Measurements from ENCODE around the gene C19orf53.
"Not testable (repeated sequence)": the region's sequence is repeated elsewhere in the genome, so short reads cannot be mapped to it uniquely, and the experiment has no call there.

C19orf53 gene

DNA sequence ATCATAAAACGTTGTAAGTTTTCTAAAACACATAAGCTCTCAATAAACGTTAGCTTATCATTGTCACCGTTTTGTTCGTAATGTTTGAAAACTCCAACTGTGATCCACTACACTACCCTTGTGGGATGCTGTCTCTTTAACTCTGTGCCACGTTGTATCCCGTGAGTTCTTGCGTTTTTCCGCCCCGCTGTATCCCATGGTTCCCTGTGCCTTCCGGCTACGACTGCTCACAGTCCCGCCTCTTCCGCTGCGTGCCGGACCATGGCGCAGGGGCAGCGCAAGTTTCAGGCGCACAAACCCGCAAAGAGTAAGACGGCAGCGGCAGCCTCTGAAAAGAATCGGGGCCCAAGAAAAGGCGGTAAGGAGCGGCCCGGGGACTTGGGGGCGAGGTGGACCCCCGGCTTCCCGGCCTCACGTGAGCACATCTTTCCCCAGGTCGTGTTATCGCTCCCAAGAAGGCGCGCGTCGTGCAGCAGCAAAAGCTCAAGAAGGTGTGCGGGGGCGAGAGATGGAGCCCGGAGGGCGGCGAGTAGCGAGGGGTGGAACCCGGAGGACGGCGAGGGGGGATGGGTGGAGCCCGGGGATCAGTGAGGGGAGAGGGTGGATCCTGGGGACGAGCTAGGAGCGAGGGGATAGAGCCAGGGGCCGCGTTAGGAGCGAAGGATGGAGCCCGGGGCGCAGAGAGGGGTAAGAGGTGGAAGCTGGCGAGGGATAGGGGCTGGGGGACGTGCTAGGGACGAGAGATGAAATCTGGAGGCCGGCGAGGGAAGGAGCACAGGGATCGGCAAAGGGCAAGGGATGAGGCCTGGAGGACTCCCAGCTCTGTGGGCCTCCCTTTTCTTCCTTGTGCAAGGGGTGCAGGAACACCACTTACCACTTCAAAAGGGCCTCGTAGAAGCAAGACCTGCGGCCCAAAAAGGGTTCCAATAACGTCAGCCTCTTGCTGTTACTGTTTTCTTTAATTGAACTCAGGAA, at the start of gene C19orf53:
C19orf53 (plus strand) TSS at position 240 of the 975 bp plus-strand sequence; CDS start at position 262, 22 bp downstream.
- peak; percentile 83 for DNase-seq

DNA sequence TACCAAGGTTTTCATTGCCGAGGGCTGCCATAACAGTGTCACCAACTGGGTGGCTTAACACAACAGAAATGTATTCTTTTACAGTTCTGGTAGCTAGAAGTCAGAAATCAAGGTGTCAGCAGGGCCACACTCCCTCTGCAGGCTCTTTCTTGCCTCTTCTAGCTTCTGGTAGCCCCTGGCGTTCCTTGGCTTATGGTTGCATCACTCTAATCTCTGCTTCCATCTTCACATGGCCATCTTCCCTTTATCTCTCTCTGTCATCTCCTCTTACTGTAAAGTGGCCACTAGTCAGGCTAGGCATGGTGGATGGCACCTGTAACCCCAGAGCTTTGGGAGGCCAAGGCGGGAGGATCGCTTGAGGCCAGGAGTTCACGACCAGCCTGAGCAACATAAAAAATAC, 47.9 kb upstream of the C19orf53 start:
- no peak for DNase-seq

DNA sequence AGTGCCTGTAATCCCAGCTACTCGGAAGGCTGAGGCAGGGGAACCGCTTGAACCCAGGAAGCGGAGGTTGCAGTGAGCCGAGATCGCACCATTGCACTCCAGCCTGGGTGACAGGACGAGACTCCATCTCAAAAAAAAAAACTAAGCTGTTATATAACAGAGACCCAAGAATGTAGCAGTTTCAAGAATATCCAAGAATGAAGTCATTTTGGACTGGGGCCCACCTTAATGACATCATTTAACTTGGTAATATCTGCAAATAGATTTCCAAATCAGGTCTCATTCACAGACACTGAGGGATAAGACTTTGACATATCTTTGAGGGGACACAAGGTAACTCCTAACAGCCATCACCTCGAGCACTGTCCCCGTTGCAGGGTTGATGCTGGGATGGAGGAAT, 46.5 kb upstream of the C19orf53 start:
- DNase-seq = no peak

DNA sequence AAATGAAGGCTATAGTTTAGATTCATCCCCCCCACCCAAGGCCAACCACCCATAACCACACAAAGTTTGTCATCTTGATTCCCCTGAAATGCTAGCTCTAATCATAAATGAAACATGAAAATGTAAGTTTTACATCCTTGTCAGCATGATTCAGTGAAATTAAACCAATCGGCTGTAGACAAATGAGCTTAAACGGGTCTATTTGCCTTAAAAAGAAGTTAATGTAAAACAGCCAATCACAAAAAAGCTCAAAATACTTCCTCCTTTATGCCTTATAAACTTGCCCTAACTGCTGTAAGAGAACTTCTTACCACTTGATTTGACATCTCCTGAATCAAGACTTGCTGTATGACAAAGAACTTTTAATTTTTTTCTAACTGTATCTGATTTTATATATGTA, 44.4 kb upstream of the C19orf53 start:
- DNase-seq = no peak

DNA sequence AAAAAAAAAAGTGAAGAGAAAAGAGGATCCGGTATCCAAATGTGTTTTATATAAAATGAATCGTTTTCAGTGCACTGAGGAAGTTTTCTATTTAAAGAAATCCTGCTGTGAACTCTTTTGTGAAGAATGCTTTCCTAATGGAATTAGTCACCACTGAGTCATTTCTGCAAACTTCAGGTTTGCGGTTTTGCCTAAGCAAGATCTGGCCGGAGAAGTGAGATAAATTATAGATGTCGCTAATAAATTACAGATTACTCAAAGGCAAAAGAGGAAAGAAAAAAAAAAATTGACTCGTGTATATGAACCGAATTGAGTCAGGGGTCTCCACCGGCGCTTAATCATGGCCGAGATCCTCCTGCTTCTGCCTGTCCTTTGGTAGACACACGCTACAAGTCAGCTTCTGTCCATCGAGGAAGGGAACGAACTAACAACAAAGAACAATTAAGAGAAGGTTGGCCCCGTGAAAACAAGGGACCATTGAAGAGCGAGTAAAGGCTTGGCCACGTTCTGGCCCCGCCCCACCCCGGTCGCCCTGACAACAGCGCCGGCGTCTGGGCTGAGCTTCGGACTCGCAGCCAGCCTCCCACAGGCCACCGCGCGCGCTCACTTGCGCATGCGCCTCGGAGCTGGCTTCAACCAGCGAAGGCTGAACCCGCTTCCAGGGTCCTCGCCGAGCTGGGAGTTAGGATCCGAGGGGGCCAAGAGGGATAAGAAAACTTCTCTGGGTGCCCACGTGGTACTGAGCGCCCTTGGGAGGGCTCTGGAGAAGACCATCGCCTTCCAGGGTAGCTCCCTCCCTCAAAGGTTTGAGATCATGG, 42.9 kb upstream of the C19orf53 start:
- DNase-seq = peak; percentile 76

DNA sequence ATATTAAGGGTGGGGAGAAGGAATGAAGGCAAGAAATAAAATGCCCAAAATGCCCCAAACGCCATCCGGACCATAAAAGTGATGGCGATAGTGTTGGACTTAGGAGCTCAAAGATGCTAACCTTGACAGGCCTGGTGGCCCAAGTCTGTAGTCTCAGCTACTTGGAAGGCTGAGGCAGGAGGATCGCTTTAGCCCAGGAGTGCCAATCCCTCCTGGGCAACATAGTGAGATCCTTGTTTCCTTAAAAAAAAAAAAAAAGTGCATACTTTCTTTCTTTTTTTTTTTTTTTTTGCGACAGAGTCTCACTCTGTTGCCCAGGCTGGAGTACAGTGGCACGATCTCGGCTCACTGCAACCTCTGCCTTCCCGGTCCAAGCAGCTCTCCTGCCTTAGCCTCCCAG, 41.9 kb upstream of the C19orf53 start:
- DNase-seq = no peak

DNA sequence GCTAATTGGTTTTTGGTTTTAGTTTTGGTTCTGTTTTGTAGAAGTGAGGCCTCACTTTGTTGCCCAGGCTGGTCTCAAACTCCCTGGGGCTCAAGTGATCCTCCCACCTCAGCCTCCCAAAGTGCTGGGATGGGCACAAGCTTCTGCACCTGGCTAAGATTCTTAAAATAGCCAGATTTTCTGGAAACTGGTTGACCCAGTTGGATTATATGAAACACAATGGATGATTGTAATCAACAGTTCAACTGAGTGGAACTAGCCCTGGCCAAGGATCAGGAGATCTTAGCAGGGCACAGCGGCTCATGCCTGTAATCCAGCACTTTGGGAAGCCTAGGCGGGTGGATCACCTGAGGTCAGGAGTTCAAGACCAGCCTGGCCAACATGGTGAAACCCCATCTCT, 39.5 kb upstream of the C19orf53 start:
- no peak for DNase-seq

DNA sequence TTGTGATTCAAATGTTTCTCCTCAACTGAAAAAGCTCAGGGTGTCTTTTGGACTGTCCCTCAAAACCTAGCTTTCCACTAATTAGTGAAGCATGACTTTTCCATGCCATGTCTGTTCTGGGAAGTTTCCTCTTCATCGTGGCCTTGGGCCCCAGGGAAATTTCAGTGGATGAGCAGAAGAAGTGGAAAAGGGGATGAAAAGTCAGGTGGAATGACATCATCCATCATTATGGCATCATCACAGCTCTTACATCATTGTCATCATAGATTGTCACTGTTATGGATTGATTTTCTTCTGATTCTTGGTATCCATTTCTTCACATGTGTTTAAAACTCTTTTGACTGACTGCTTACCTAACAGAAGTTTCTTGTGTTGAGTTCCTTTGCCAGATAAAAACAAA, 36.2 kb upstream of the C19orf53 start:
- DNase-seq = no peak

DNA sequence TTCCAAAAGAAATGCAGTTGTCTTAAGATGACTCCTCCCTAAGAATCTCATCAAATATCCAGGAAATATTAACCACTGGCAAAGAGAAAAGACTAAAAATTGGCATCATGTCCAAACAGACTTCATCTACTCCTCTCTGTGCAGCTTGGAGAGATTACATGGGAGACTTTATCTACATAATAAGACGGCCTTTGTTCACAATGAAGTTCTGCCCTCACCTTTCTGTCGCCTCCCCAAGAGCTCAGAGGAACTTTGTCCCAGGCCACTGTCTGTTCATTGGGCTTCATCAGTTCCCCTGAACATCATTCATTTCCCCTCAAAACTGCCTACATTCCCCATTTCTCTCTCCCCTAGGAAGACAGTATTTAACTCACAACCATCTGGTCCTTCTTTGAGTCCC, 32.4 kb upstream of the C19orf53 start:
- no peak for DNase-seq

DNA sequence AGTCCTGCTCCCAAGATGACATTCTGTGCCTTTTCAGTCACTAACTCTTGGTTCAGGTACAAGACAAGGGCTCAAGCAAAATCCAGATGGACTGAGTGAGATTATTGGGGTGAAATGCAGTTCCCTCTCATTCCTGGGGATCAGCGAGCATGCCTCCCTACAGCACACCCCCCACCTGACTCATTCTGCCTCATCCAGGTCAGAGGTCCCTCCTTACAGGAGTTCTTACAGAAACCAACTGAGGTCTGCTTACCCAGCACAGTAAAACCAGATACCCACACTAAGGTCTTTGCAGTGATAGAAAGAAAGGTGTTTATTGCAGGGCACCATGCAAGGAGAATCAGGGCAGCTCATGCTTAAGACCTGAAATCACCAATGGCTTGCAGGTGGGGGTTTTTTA, 31.5 kb upstream of the C19orf53 start:
- DNase-seq = no peak

DNA sequence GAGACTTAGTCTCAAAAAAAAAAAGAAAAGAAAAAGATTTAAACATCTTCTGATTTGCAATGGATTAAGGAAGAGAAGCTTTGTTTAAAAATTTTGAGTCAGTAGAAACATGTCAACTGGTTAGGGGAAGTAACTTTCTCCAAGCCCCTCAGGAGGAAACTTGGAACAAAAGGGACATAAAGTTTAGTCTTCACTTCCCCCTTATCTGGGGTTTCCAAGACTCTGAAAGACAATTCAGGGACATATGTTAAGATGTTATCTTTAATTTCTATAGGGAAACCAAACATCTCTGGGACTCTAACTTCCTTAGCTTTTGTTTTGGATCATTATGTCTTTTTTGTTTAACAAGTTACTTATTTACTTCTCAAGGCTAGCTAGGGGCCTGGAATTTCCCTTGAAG, 30.1 kb upstream of the C19orf53 start:
- DNase-seq = no peak

DNA sequence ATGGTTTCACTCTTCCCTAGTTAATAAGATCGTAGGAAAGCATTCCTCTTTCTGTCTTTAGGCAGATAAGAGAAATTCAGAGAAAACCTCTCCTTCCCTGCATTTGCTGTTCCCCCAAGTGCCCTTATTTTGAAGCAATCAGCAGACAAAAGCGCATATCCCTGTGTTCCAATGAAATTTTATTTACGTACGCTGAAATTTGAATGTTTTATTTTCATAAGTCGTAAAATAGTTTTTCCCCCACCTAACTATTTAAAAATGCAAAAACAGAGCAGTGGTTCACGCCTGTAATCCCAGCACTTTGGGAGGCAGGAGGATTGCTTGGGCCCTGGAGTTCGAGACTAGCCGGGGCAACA, 27.2 kb upstream of the C19orf53 start:
- DNase-seq = no peak

DNA sequence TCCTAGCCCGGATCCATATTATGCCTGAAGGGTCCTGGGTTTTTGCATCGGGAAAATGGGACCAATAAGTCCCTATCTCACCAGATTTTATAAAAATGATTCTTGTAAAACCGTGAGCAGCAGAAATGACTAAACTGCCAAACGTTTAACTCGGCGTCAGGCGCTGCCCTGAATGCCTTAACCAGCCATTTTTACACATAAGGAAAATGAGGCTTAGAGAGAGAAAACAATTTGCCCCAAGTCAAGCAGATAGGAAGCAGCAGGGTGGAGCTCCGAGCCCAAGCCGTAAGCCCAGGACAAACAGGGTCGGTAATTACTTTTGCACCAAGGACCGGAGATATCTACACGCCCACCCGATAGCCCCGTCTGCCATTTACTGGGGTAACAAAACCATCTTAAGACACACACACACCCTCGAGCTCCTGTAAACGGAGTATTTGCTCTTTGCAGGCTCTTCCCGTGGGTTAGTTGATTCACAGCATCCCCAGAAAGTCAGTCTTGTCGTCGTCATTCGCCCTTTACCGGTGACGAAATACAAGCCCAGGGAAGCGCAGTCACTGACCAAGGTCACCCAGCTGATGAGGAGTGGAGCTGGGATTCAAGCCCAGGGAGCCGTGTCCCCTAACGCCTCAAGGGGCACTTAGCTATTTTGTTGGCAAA, 26.0 kb upstream of the C19orf53 start:
- no peak for DNase-seq

DNA sequence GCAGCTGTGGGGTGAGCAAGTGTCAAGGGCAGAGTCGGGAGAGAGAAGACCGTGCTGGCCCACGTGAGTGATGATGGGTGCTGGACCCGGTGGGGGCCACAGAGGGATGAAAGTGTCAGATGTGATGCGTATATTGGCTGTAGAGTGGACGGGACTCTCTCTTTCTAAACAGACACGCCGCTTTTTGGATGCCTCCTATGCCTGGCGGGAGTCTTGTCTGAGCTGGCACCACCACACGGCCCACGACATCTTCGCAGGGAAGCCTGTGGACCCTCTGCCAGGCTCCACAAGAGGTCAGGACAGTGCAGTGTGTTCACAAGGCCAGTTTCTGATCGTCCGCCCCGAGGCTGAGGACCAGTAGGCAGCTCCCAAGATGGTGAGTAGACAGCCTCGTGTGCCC, 22.8 kb upstream of the C19orf53 start:
- no peak for DNase-seq

DNA sequence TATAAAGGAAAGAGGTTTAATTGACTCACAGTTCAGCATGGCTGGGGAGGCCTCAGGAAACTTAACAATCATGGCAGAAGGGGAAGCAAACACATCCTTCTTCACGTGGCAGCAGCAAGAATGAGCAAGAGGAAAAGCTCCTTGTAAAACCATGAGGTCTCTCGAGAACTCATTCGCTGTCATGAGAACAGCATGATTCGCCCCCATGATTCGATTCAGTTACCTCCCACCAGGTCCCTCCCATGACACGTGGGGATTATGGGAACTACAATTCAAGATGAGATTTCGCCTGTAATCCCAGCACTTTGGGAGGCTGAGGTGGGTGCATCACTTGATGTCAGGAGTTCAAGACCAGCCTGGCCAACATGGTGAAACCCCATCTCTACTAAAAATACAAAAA, 20.6 kb upstream of the C19orf53 start:
- not testable (repeated sequence) for DNase-seq

DNA sequence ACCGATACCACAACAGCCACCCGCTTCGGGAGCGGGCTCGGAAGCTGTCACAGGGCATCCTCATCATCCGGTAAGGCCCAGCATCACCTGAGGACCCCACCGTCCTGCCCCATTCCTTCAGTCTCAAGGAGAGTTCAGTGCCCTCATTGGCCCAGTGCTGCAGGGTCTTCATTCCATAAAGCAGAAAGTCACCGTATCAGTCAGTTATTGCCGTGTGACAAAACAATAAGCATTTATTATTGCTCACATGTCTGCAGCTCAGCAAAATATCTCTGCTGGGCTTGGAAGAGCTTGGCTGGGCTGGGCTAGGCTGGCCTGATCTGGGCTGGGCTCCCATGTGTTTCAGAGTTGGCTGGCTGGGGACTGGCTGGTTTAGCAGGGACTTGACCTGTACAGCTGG, 18.0 kb upstream of the C19orf53 start:
- DNase-seq = no peak

DNA sequence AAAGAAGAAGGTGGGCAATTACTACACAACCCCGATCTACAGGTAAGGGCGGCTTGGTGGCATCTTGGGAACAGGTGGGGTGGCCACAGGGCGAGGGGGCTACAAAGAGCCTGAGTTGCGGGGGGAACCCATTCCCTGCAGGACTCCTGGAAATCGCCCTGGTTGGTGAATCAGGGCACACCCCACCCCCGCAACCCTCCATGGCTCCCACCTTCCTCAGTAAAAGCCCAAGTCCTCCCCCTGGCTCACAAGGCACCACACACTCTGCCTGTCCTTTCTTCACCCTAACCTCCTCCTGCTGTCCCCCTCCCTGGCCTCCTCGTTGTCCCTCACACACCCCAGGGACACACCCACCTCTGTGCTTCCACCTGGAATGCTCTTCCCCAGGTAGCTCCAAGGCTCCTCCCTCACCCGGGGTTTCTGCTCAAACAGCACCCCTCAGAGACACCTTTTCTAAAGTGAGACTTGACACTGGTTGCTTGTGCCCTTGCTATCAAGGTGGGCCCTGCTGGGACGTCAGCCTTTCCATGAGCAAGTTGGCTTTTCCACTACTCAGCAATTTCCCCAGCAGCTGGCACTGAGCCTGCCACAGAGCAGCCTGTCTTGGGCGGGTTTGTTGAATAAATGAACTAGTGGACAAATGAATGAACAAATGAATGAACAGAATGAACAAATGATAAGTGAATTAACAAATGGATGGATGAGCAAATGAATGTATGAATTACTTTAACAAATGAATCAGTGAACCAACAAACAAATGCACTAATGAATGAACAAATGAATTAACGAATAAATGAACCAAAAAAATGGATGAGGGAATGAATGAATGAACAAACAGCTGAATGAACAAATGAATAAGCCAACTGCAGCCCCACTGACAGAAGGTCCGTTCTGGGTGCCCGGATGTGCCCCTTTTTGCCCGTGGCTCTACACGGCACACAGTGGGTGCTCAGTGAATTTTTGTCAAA, 16.2 kb upstream of the C19orf53 start:
- no peak for DNase-seq

DNA sequence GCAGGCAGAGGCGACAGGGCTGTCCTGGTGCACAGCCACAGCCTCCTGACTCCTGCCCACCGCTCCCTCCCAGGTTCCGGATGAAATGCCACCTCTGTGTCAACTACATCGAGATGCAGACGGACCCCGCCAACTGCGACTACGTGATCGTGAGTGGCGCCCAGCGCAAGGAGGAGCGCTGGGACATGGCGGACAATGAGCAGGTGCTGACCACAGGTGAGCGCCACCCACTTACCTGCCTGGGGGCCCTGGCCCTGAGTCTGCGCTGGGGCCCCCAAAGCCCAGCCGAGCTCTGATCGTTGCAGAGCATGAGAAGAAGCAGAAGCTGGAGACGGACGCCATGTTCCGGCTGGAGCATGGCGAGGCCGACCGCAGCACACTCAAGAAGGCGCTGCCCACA, 15.5 kb upstream of the C19orf53 start:
- DNase-seq = no peak

DNA sequence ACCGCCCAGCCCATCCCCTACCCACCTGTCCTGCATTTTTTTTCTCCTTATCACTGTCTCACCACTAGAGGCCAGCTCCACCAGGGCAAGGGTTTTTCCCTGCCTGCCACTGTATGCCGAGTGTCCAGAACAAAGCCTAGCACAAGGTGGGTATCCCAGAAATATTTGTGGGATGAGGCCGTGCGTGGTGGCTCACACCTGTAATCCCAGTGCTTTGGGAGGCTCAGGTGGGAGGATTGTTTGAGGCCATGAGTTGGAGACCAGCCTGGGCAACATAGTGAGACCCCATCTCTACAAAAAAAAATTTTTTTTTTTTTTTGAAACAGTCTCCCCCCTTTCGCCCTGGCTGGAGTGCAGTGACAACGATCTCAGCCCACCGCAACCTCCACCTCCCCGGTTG, 12.8 kb upstream of the C19orf53 start:
- DNase-seq = no peak

DNA sequence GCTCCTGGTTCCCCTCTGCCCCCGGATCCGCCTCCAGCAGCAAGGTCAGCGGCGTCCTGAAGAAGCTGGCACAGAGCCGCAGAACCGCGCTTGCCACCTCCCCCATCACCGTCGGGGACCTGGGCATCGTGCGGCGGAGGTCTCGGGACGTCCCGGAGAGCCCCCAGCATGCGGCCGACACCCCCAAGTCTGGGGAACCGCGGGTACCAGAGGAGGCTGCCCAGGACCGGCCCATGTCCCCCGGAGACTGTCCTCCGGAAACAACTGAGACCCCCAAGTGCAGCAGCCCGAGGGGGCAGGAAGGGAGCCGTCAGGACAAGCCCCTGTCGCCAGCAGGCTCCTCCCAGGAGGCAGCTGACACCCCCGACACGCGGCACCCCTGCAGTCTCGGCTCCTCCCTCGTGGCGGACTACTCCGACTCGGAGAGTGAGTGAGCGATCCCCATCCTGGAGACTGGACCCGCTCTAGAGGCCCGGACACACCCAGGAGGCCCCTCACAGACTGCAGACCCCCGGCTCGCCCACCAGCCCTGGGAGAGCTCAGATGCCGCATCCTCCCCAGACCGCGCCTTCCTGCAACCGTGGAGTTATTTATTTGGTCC, 11.5 kb upstream of the C19orf53 start:
- no peak for DNase-seq

DNA sequence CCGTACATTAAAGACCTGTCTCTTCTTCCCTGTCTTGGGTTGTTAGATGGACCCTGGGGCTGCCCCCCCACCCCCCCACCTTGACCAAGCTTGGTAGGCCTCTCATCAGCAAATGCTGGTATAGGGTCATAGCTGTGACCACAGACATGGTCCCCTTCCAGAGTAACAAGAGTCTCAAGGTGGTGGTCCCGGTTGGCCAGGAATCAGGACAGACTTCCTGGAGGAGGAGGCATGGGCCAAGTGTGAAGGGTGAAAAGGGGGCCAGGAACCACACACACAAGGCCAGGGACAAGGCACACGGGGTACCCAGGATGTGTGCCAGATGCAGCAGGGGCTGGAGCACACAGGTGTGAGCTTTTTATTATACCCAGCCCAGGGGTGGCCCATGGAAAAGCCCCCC, 11.0 kb upstream of the C19orf53 start:
- no peak for DNase-seq

Data from DMS 273 treated with DMSO at 0.1 percent for 48 hours (cell line).